Astrocyte (in vitro differentiated cells and primary cell): Measurements from ENCODE around the gene PSMB3. TPM values are rescaled to one million over a fixed set of nuclear protein-coding genes. Genes with fewer than 3 reads are reported as not detected.

ENCODE experiments used
- DNase-seq: peaks from one replicate; pipeline ENCODE4 v3.0.0-alpha.2; 2010; ENCODE audit warnings: low read depth
- FAIRE-seq: peaks from 2 replicates; lab custom pipeline; 2011; peaks lifted over from hg19 to GRCh38; lab: Jason Lieb, UNC
- H2AFZ ChIP-seq: 2 replicates; pipeline ENCODE4 v1.6.0; 2012; ENCODE audit warnings: low read depth, low read length, inconsistent platforms
- H3K27ac ChIP-seq: 2 replicates; pipeline ENCODE4 v1.5.1; 2011; ENCODE audit warnings: low read depth, low read length, inconsistent platforms
- H3K27me3 ChIP-seq: 2 replicates; pipeline ENCODE4 v1.6.0; 2011; ENCODE audit warnings: low read length, inconsistent platforms; ENCODE audit not compliant: insufficient read depth
- H3K36me3 ChIP-seq: 2 replicates; pipeline ENCODE4 v1.5.1; 2011; ENCODE audit warnings: low read length, inconsistent platforms; ENCODE audit not compliant: insufficient read depth
- H3K4me1 ChIP-seq: 2 replicates; pipeline ENCODE4 v1.5.1; 2011; ENCODE audit warnings: low read length, inconsistent platforms; ENCODE audit not compliant: insufficient read depth
- H3K4me2 ChIP-seq: 2 replicates; pipeline ENCODE4 v1.6.0; 2012; ENCODE audit warnings: low read length, inconsistent platforms
- H3K4me3 ChIP-seq: 2 replicates; pipeline ENCODE4 v1.5.1; 2011; ENCODE audit warnings: low read depth, mild to moderate bottlenecking, low read length, inconsistent platforms; ENCODE audit not compliant: insufficient read depth
- H3K79me2 ChIP-seq: 2 replicates; pipeline ENCODE4 v1.6.0; 2012; ENCODE audit warnings: mild to moderate bottlenecking, low read length, inconsistent platforms; ENCODE audit not compliant: insufficient read depth
- H3K9ac ChIP-seq: 2 replicates; pipeline ENCODE4 v1.6.0; 2012; ENCODE audit warnings: mild to moderate bottlenecking, low read length, inconsistent platforms
- H3K9me3 ChIP-seq: 2 replicates; pipeline ENCODE4 v1.5.1; 2012; ENCODE audit warnings: low read depth, mild to moderate bottlenecking, low read length, inconsistent platforms; ENCODE audit not compliant: insufficient read depth
- H4K20me1 ChIP-seq: 2 replicates; pipeline ENCODE4 v1.6.0; 2012; ENCODE audit warnings: low read length, inconsistent platforms; ENCODE audit not compliant: insufficient read depth
- H3K27ac Mint-ChIP-seq: one replicate; pipeline ENCODE4 v1.8.0; 2021; ENCODE audit warnings: mild to moderate bottlenecking, mixed read lengths; ENCODE audit not compliant: unreplicated experiment
- H3K27me3 Mint-ChIP-seq: one replicate; pipeline ENCODE4 v1.8.0; 2021; ENCODE audit warnings: low read depth, mixed read lengths; ENCODE audit not compliant: unreplicated experiment
- H3K36me3 Mint-ChIP-seq: one replicate; pipeline ENCODE4 v1.8.0; 2021; ENCODE audit warnings: low read depth, mixed read lengths; ENCODE audit not compliant: unreplicated experiment
- H3K4me1 Mint-ChIP-seq: one replicate; pipeline ENCODE4 v1.8.0; 2021; ENCODE audit warnings: low read depth, mixed read lengths; ENCODE audit not compliant: unreplicated experiment
- H3K4me3 Mint-ChIP-seq: one replicate; pipeline ENCODE4 v1.8.0; 2021; ENCODE audit warnings: mild to moderate bottlenecking, moderate library complexity, mixed read lengths; ENCODE audit not compliant: unreplicated experiment
- H3K9me3 Mint-ChIP-seq: one replicate; pipeline ENCODE4 v1.8.0; 2021; ENCODE audit warnings: mild to moderate bottlenecking, mixed read lengths; ENCODE audit not compliant: unreplicated experiment
- EZH2 ChIP-seq: IDR thresholded peaks from 2 replicates; pipeline ENCODE4 v1.6.1; 2012; ENCODE audit warnings: mild to moderate bottlenecking, low read length, inconsistent platforms; ENCODE audit not compliant: insufficient read depth
- total RNA-seq: library from RNA; stranded (reverse); gene quantifications from 2 replicates; pipeline ENCODE4 v1.2.1, GENCODE V29; 2021
- TF ChIP-seq, protein P1 (sequence below): IDR thresholded peaks from 2 replicates; pipeline ENCODE4 v1.5.1; 2011; ENCODE audit warnings: low read depth, mild to moderate bottlenecking, inconsistent platforms, low read length, moderate library complexity; ENCODE audit not compliant: insufficient read depth

Gene PSMB3
- total RNA-seq, 1 donor from 2014 or later = 191 TPM

DNA sequence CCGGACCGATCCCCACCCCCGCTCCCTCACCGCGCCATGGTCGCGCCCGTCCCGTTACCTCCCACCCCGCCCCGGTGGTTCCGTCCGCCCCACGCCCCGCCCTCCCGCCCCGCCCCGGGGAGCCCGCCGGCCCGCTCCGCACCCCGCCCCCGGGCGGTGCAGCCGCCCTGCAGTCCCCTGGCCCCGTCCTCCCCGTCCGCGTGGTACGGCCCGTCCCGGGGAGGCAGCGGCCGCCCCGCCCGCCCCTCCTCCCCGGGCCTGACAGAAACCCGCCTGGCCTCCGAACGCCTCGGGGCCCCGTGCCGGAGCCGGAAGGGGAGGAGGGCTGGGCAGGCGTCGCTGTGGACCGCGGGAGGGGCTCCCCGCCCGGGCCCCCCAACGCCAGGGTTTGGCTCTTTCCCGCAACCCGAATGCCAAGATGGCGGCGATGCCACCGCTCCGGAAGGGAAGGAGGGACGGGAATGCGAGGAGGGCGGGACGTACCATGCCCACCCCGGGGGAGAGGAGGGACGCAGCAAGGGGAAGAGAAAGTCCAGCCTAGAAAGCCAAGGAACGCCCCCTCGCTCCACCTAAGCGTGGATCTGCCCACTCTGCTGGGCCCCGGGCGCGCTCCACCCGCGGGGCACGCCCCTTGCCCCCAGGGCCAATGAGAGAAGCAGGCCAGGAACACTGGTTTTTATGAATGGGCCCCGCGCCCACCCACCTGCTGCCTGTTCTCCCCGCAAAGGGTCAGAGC is 47.1 kb downstream of the PSMB3 start, which contains the start of gene PIP4K2B:
Gene PIP4K2B, minus strand, starts transcription at position 56 of the 736 bp plus-strand sequence. CDS start 132 bp downstream, outside the sequence.
- Histone ChIP-seq H3K9me3 (no peaks in the 10 kb centered on the region), H3K36me3 (peaks cover 27% of the 10 kb centered on the region), H3K4me1 (peaks cover 22% of the 10 kb centered on the region), H2AFZ (peak within 1 kb of the TSS; percentile 46), H4K20me1 (peaks cover 40% of the 10 kb centered on the region), H3K27ac (peak within 1 kb of the TSS; percentile 98), H3K27me3 (no peaks in the 10 kb centered on the region), H3K79me2 (peaks cover 44% of the 10 kb centered on the region), H3K9ac (peak within 1 kb of the TSS; percentile 98), H3K4me3 (peak within 1 kb of the TSS; percentile 81), H3K4me2 (peak within 1 kb of the TSS; percentile 97)
- H3K27me3 Mint-ChIP-seq = no peaks in the 10 kb centered on the region
- TF ChIP-seq, protein P1, sequence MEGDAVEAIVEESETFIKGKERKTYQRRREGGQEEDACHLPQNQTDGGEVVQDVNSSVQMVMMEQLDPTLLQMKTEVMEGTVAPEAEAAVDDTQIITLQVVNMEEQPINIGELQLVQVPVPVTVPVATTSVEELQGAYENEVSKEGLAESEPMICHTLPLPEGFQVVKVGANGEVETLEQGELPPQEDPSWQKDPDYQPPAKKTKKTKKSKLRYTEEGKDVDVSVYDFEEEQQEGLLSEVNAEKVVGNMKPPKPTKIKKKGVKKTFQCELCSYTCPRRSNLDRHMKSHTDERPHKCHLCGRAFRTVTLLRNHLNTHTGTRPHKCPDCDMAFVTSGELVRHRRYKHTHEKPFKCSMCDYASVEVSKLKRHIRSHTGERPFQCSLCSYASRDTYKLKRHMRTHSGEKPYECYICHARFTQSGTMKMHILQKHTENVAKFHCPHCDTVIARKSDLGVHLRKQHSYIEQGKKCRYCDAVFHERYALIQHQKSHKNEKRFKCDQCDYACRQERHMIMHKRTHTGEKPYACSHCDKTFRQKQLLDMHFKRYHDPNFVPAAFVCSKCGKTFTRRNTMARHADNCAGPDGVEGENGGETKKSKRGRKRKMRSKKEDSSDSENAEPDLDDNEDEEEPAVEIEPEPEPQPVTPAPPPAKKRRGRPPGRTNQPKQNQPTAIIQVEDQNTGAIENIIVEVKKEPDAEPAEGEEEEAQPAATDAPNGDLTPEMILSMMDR = no peak
- no peak for TF ChIP-seq EZH2
- H3K36me3 Mint-ChIP-seq = peaks cover 15% of the 10 kb centered on the region
- peaks cover 20% of the 10 kb centered on the region for H3K4me1 Mint-ChIP-seq
- H3K4me3 Mint-ChIP-seq = peak within 1 kb of the TSS; percentile 98
- FAIRE-seq (no peak), DNase-seq (peak; percentile 98)
- H3K27ac Mint-ChIP-seq = peak within 1 kb of the TSS; percentile 87
- no peaks in the 10 kb centered on the region for H3K9me3 Mint-ChIP-seq

DNA sequence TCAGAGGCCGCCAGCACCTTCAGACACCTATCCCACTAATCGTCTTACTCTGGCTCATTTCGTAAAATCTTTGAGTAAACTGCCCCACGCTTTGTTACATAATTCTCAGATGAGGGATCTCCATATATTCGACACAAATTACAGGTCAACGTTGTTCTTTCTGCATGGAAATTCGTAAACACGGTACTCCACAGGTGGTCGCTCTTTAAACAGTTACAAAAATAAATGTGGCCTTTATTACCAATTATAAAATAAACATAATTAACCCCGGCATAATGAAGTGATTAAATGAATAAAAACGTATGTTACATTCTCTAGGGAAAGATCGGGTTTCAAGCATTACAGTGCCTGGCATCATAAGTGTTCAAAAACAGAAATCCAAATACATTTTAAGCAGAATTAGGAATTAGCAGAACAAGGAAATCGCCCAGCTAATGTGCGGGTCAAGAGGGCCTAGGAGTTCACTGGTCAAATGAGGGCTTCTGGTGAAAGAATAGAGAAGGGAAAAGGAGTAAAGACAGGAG is 47.8 kb downstream of the PSMB3 start:
- H3K9me3 ChIP-seq = no peaks in the 10 kb centered on the region
- no peak for FAIRE-seq
- Mint-ChIP-seq H3K9me3 (no peaks in the 10 kb centered on the region), H3K36me3 (peaks cover 15% of the 10 kb centered on the region), H3K27me3 (no peaks in the 10 kb centered on the region), H3K4me1 (peaks cover 20% of the 10 kb centered on the region), H3K27ac (peak overlapping the region; percentile 1), H3K4me3 (peak overlapping the region; percentile 82)
- TF ChIP-seq, protein P1 = no peak
- no peak for TF ChIP-seq EZH2
- H3K9ac ChIP-seq = peak overlapping the region; percentile 98
- H3K27me3 ChIP-seq = no peaks in the 10 kb centered on the region
- peaks cover 39% of the 10 kb centered on the region for H3K79me2 ChIP-seq
- no peak overlapping the region for H3K27ac ChIP-seq
- no peak for DNase-seq
- peaks cover 27% of the 10 kb centered on the region for H3K36me3 ChIP-seq
- peak overlapping the region; percentile 69 for H3K4me3 ChIP-seq
- peaks cover 22% of the 10 kb centered on the region for H3K4me1 ChIP-seq
- H4K20me1 ChIP-seq = peaks cover 36% of the 10 kb centered on the region
- H3K4me2 ChIP-seq = peak overlapping the region; percentile 83
- H2AFZ ChIP-seq = no peak overlapping the region

DNA sequence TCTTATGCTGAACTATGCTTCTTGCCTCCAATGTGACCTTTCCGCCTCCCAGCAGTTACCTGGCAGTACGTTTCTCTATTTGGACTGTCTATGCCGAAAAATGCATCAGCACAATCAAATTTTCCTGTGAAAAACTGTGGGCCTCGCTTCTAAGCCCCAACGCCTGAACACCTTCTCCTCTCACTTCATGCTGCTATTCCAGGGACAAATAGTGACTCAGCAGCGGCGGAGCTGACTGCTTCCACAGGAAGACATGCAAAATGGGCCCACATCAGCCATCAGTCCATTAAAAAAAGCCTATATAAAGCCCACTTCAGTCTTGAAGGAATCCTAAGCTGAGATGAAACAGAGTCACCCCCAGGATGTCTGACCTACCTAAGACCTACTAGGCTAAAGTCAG is 57.3 kb downstream of the PSMB3 start:
- FAIRE-seq = no peak

More for the DNA sequence above, 57.3 kb downstream of the PSMB3 start:
- H3K27ac ChIP-seq = no peak overlapping the region
- peaks cover 41% of the 10 kb centered on the region for H3K36me3 ChIP-seq
- DNase-seq = no peak
- TF ChIP-seq, protein P1 = no peak
- TF ChIP-seq EZH2 = no peak
- H3K27me3 ChIP-seq = no peaks in the 10 kb centered on the region
- no peak overlapping the region for H3K4me3 ChIP-seq
- no peaks in the 10 kb centered on the region for H3K9me3 Mint-ChIP-seq
- no peaks in the 10 kb centered on the region for H3K27me3 Mint-ChIP-seq
- H4K20me1 ChIP-seq = no peaks in the 10 kb centered on the region
- no peaks in the 10 kb centered on the region for H3K4me1 Mint-ChIP-seq
- no peaks in the 10 kb centered on the region for H3K4me1 ChIP-seq
- no peak overlapping the region for H3K9ac ChIP-seq
- H3K9me3 ChIP-seq = no peaks in the 10 kb centered on the region
- no peak overlapping the region for H2AFZ ChIP-seq
- H3K4me2 ChIP-seq = no peak overlapping the region
- H3K79me2 ChIP-seq = no peaks in the 10 kb centered on the region
- H3K4me3 Mint-ChIP-seq = no peak overlapping the region
- no peak overlapping the region for H3K27ac Mint-ChIP-seq
- H3K36me3 Mint-ChIP-seq = peaks cover 23% of the 10 kb centered on the region
